CD4-positive, alpha-beta T cell treated with Interleukin-17A for 1 hour (primary cell): Measurements from ENCODE around the gene MYLK.

Experiments used
- DNase-seq: peaks from one replicate; pipeline ENCODE4 v3.0.0-alpha.2; 2020

The MYLK gene

GRCh38 chr3:123767564-123768292 lies 116.4 kb downstream of the MYLK start:
- no peak for DNase-seq

GRCh38 chr3:123767009-123767372 lies 117.1 kb downstream of the MYLK start:
- DNase-seq: no peak

GRCh38 chr3:123766193-123767008 lies 117.7 kb downstream of the MYLK start:
- DNase-seq: no peak

GRCh38 chr3:123765475-123766128 lies 118.5 kb downstream of the MYLK start:
- no peak for DNase-seq

GRCh38 chr3:123764647-123765046 lies 119.5 kb downstream of the MYLK start:
- DNase-seq: no peak

GRCh38 chr3:123762805-123763204 lies 121.3 kb downstream of the MYLK start:
- no peak for DNase-seq

GRCh38 chr3:123760817-123761216 lies 123.3 kb downstream of the MYLK start:
- no peak for DNase-seq

- no peak for DNase-seq
Observed at GRCh38 chr3:123759871-123760270, 124.3 kb downstream of the MYLK start.

GRCh38 chr3:123759311-123759710 lies 124.8 kb downstream of the MYLK start:
- DNase-seq: no peak

GRCh38 chr3:123758081-123758564 lies 126.0 kb downstream of the MYLK start:
- DNase-seq: no peak

GRCh38 chr3:123757281-123757940 lies 126.7 kb downstream of the MYLK start:
- DNase-seq: no peak

GRCh38 chr3:123755501-123755900 lies 128.6 kb downstream of the MYLK start:
- no peak for DNase-seq

GRCh38 chr3:123755085-123755484 lies 129.0 kb downstream of the MYLK start:
- no peak for DNase-seq

- DNase-seq: no peak
Observed at GRCh38 chr3:123753286-123753685, 130.8 kb downstream of the MYLK start.

- DNase-seq: no peak
Observed at GRCh38 chr3:123752228-123752627, 131.9 kb downstream of the MYLK start.

GRCh38 chr3:123751433-123751832 lies 132.7 kb downstream of the MYLK start:
- DNase-seq: no peak

GRCh38 chr3:123750659-123751420 lies 133.3 kb downstream of the MYLK start:
- DNase-seq: no peak

- DNase-seq: no peak
Observed at GRCh38 chr3:123750209-123750608, 133.9 kb downstream of the MYLK start.

GRCh38 chr3:123749711-123750110 lies 134.4 kb downstream of the MYLK start:
- DNase-seq: no peak

- DNase-seq: no peak
Observed at GRCh38 chr3:123745184-123745855, 138.8 kb downstream of the MYLK start.

GRCh38 chr3:123744064-123744463 lies 140.1 kb downstream of the MYLK start:
- no peak for DNase-seq

GRCh38 chr3:123743121-123743520 lies 141.0 kb downstream of the MYLK start:
- no peak for DNase-seq
